Hematopoietic multipotent progenitor cell treated with erythropoietin and hydrocortisone succinate and interleukin-3 and kit ligand, for 8 days (in vitro differentiated cells): ENCODE results near the gene LRRC26.
A peak's percentile ranks its signal among the peaks of the same experiment; 100 is the strongest.

Source experiments
- DNase-seq: peaks from one replicate; pipeline ENCODE4 v3.0.0-alpha.2; 2015

LRRC26 gene

DNA sequence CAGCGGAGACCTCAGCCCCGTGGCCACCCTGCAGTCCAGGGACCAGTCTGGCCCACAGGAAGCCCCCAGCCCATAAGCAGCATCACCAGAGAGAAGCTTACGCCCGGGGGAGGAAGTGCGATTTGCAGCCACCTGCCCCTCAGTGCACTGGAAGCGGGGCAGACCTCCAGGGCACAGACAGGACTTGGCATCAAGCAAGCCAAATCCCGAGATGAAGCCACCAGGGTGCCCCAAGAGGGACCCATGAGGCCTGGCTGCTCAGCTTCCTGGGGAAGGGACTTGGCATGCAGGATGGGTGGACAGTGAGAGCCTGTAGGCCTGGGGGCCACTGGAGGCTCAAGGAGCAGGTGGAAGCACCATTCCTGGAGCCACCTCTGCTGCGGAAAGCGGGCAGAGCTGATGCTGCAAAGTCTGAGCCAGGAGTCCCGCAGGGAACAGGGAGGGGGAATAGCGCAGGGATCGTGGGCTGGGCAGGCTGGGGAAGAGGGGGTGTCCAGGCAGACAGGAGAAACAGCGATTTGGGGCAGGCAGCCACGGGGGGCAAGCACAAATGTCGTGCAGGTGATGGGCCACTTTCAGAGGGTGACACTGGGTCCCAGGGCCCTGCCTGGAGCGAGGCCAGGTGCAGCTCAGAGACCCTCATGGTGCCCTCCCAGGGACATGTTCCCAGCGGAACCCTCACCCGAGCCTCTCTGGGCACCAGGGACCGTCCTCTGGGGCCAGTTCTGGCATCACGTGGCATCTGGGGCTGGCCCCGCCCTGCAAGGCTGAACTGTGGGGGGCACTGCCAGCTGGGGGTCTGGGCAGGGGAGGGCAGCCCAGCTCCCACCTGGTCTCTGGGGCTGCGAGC is 3.2 kb downstream of the LRRC26 start:
- no peak for DNase-seq

- no peak for DNase-seq
Observed at GRCh38 chr9:137165250-137165836, 4.5 kb downstream of the LRRC26 start.

- no peak for DNase-seq
Observed at GRCh38 chr9:137164370-137165249, 5.2 kb downstream of the LRRC26 start.

DNA sequence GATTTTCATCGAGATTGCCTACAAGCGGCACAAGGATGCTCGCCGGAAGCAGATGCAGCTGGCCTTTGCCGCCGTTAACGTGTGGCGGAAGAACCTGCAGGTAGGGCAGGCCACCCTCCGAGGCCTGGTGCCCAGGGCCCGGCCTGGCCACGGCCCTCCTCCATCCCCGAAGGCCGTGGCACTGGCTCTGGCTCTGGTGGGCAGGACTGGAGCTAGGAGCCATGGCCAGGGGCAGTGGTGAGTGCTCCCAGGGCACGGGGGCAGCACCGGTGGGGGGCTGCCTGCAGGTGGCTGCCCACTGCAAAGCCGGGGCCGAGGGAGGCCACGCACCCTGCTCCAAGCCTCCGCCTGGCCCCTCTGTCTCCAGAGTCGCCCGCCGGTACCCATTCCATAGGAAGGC is 6.0 kb downstream of the LRRC26 start:
- DNase-seq = no peak

- no peak for DNase-seq
Observed at GRCh38 chr9:137163365-137163715, 6.5 kb downstream of the LRRC26 start.

DNA sequence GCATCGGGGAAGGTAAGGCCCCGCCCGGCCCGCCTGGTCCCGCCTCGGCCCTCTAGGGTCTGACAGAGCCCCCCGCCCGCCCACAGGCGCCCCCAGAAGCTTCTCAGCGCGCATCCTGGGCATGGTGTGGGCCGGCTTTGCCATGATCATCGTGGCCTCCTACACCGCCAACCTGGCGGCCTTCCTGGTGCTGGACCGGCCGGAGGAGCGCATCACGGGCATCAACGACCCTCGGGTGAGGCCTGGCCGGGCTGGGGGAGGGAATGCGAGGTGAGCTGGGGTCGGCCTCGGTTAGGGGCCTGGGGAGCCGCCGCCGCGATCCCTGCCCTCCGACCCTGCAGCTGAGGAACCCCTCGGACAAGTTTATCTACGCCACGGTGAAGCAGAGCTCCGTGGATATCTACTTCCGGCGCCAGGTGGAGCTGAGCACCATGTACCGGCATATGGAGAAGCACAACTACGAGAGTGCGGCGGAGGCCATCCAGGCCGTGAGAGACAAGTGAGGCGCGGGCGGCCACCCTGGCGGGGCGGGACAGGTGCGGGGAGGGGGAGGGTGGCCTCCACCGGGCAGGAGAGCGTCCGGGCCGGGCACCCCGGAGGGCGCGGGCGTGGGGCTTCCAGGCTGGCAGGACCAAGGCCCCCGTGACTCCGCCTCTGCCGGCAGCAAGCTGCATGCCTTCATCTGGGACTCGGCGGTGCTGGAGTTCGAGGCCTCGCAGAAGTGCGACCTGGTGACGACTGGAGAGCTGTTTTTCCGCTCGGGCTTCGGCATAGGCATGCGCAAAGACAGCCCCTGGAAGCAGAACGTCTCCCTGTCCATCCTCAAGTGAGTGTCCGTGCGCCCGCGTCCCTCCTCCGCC is 7.1 kb downstream of the LRRC26 start:
- DNase-seq = peak; percentile 30

DNA sequence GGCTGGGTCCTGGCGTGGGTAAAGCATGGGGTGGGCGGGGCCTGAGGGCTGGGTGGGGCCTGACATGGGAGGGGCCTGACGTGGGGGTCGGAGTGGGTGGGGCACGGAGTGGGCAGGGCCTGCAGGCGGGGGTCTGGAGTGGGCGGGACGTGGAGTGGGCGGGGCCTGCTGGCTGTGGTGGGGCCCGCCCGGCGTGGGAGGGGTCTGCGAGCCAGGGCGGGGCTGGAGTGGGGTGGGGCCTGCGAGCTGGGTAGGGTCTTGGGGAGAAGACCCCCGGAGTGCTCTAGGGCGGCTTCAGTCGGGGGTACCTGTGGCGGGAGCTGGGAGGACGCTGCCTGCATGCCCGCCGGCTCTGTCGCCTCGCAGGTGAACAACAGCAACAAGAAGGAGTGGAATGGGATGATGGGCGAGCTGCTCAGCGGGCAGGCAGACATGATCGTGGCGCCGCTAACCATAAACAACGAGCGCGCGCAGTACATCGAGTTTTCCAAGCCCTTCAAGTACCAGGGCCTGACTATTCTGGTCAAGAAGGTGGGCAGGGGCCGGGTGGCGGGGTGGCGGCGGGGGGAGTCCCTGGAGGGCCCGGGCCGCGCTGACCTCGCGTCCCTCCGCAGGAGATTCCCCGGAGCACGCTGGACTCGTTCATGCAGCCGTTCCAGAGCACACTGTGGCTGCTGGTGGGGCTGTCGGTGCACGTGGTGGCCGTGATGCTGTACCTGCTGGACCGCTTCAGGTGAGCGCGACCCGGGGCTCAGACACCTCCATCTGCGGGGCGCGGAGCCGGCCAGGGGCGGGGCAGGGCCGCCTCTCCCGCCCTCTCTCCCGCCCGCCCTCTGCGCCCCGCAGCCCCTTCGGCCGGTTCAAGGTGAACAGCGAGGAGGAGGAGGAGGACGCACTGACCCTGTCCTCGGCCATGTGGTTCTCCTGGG is 8.0 kb downstream of the LRRC26 start:
- no peak for DNase-seq

- DNase-seq = no peak
Observed at GRCh38 chr9:137160716-137161557, 8.9 kb downstream of the LRRC26 start.

- no peak for DNase-seq
Observed at GRCh38 chr9:137160054-137160425, 9.8 kb downstream of the LRRC26 start.

GRCh38 chr9:137159105-137160053 is 10.5 kb downstream of the LRRC26 start:
- DNase-seq = no peak

GRCh38 chr9:137158625-137159024 is 11.2 kb downstream of the LRRC26 start:
- no peak for DNase-seq

DNA sequence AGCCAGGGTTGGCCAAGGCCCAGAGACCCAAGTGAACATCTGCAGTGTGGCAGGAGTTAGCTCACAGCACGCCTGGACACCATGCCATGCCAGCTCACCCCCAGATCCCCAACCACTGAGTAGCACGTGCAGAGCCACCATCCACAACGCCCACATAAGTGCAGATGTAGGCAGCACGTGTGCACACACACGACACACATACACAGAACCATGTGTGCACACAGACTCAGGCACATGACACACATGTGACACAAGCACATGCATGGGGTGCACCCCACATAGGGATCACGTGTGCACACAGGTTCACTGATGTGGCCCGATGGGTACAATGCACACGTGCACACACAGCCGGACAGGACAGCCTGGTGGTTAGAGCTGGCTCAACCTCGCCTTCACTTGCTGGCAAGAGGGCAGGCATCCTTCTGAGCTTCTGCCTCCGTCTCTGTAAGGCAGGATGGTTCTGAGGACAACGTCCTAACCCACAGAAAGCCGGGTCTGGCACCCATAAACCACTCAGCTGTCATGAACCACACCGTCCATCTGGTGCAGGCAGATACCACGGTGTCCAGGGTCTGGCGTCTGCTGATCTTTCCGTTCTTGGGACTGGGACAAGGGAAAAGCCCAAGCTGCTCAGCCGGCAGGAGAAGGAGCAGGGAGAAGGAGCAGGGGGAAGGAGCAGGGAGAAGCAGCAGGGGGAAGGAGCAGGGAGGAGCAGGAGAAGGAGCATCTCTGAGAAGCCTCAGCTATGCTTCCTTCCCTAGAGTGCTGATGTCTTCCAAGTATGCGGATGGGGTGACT is 12.0 kb downstream of the LRRC26 start:
- DNase-seq = no peak

DNA sequence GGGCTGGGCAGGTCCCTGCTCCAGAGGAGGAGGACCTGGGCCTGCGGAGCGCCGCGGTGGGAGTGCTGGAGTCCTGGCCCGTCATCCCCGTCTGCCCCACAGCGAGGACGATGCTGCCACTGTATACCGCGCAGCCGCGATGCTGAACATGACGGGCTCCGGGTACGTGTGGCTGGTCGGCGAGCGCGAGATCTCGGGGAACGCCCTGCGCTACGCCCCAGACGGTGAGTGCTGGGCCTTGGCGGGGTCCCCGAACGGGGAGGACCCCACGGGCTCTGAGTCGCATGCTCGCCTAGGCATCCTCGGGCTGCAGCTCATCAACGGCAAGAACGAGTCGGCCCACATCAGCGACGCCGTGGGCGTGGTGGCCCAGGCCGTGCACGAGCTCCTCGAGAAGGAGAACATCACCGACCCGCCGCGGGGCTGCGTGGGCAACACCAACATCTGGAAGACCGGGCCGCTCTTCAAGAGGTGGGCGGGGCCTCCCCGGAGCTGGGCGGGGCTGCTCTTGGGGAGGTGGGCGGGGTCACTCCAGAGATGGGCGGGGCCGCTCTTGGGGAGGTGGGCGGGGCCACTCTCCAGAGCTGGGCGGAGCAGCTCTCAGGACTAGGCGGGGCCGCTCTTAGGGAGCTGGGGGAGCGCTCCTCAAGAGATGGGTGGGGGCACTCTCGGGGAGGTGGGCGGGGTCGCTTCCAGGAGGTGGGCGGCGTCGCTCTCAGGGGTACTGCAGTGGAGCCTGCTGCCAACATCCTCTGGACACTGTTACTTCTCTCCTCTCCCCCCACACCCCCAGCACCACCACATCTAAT is 13.1 kb downstream of the LRRC26 start:
- peak; percentile 71 for DNase-seq

- no peak for DNase-seq
Observed at GRCh38 chr9:137152844-137153405, 16.9 kb downstream of the LRRC26 start.

DNA sequence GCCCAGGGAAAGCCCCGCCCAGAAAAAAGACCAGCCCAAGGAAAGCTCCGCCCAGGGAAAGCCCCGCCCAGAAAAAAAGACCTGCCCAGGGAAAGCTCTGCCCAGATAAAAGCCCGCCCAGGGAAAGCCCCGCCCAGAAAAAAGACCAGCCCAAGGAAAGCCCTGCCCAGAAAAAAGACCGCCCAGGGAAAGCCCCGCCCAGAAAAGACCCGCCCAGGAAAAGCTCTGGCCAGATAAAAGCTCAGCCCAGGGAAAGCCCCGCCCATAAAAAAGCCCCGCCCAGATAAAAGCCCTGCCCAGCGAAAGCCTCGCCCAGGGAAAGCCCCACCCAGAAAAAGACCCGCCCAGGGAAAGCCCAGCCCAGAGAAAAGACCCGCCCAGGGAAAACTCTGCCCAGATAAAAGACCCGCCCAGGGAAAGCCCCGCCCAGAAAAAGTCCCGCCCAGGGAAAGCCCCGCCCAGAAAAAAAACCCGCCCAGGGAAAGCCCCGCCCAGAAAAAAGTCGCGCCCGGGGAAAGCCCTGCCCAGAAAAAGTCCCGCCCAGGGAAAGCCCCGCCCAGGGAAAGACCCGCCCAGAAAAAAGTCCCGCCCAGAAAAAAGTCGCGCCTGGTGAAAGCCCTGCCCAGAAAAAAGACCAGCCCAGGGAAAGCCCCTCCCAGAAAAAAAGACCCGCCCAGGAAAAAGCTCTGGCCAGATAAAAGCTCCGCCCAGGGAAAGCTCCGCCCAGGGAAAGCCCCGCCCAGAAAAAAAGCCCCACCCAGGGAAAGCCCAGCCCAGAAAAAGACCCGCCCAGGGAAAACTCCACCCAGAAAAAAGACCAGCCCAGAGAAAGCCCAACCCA is 19.0 kb downstream of the LRRC26 start:
- peak; percentile 68 for DNase-seq

- no peak for DNase-seq
Observed at GRCh38 chr9:137149942-137150616, 19.8 kb downstream of the LRRC26 start.
